Measurements from ENCODE around the gene GRIK1. TPM values are rescaled to one million over a fixed set of nuclear protein-coding genes. Genes with fewer than 3 reads are reported as not detected.

GRIK1 gene
- total RNA-seq, 2 experiments from 2014 or later: not detected

DNA sequence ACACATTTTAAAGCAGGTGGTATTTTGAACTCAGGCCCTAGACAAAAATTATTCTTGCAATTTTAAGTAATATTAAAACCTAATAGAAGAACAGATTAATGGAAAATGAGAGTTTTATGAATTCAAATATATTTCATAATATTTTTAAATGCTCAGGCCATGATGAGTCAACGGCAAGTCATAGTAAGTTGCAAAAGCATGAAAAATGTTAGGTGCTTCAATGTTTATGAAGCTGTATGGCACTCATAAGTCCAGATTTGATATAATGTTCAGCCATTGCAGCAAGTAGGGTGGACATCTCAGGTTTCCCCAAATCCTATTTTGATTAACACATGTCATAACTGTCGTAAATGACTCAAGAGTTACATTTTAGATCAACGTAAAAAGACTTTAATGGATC lies 112.6 kb downstream of the GRIK1 start:
- Mint-ChIP-seq H3K9me3 (peaks cover 4% of the 10 kb centered on the region), H3K4me3 (no peak overlapping the region), H3K27ac (no peak overlapping the region), H3K36me3 (no peaks in the 10 kb centered on the region), H3K27me3 (no peaks in the 10 kb centered on the region), H3K4me1 (no peaks in the 10 kb centered on the region)
- no peak for DNase-seq

DNA sequence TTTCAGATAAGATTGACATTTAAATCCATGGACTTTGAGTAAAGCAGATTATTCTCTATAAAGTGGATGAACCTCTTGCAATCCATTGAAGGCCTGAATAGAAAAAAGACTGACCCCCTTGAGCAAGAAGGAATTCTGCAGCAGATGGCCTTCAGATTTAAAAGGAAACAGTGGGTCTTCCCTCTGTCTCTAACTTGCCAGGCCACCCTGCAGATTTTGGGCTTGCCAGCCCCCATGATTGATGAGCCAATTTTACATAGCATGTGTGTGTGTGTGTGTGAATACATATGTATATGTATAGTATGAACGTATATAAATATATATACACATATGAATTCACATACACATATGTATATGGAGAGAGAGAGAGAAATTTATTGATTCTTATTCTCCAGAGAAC lies 113.4 kb downstream of the GRIK1 start:
- Mint-ChIP-seq H3K4me3 (no peak overlapping the region), H3K27ac (no peak overlapping the region), H3K9me3 (peaks cover 4% of the 10 kb centered on the region), H3K36me3 (no peaks in the 10 kb centered on the region), H3K27me3 (no peaks in the 10 kb centered on the region), H3K4me1 (no peaks in the 10 kb centered on the region)
- DNase-seq: no peak

GRCh38 chr21:29825936-29826335 lies 113.9 kb downstream of the GRIK1 start:
- DNase-seq: no peak
- no peaks in the 10 kb centered on the region for H3K4me1 Mint-ChIP-seq
- no peak overlapping the region for H3K27ac Mint-ChIP-seq
- no peak overlapping the region for H3K4me3 Mint-ChIP-seq
- peaks cover 4% of the 10 kb centered on the region for H3K9me3 Mint-ChIP-seq
- no peaks in the 10 kb centered on the region for H3K27me3 Mint-ChIP-seq
- no peaks in the 10 kb centered on the region for H3K36me3 Mint-ChIP-seq

DNA sequence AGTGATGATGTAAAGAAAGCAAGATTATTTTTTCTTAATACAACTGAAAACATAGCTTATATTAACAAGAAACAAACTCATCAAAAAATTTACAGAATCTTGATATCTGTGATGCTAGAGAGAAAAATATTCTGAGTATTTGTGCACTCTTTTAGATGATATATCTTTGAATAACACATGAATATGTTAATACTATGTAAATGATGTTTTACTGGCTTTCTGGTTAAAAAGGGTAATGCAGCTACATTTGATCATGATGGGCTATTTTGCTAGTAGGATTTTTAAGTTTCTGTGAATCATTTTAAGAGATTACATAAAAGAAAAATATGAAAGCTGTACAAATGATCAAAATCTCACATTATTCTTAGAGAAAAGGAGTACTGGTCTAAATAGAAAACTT lies 114.5 kb downstream of the GRIK1 start:
- no peaks in the 10 kb centered on the region for H3K36me3 Mint-ChIP-seq
- no peaks in the 10 kb centered on the region for H3K27me3 Mint-ChIP-seq
- no peak overlapping the region for H3K4me3 Mint-ChIP-seq
- H3K27ac Mint-ChIP-seq: no peak overlapping the region
- H3K4me1 Mint-ChIP-seq: no peaks in the 10 kb centered on the region
- peaks cover 4% of the 10 kb centered on the region for H3K9me3 Mint-ChIP-seq
- no peak for DNase-seq

- Mint-ChIP-seq H3K27me3 (no peaks in the 10 kb centered on the region), H3K36me3 (no peaks in the 10 kb centered on the region), H3K27ac (no peak overlapping the region), H3K4me1 (no peaks in the 10 kb centered on the region), H3K9me3 (no peaks in the 10 kb centered on the region), H3K4me3 (no peak overlapping the region)
- DNase-seq: no peak
Measured at GRCh38 chr21:29822064-29822463, 117.7 kb downstream of the GRIK1 start.

DNA sequence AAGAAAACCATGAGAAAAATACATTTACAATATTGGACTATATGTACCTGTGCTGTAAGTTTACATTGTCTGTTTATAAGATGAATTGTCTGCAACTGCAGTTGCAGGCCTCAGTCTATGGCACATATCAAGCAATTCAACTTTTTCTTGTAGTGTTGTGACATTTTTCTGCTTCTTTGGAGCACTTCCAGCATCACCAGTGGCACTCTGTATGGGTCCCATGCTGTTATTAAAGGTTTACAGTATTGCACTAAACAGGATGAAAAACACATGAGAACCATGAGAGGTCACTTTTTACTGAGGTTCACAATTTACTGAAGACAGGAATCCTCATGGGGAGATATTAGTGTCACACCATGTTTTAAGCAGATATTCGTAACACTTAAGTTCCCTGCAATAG lies 118.6 kb downstream of the GRIK1 start:
- no peaks in the 10 kb centered on the region for H3K4me1 Mint-ChIP-seq
- no peaks in the 10 kb centered on the region for H3K27me3 Mint-ChIP-seq
- no peak for DNase-seq
- no peaks in the 10 kb centered on the region for H3K9me3 Mint-ChIP-seq
- no peaks in the 10 kb centered on the region for H3K36me3 Mint-ChIP-seq
- H3K4me3 Mint-ChIP-seq: no peak overlapping the region
- no peak overlapping the region for H3K27ac Mint-ChIP-seq

DNA sequence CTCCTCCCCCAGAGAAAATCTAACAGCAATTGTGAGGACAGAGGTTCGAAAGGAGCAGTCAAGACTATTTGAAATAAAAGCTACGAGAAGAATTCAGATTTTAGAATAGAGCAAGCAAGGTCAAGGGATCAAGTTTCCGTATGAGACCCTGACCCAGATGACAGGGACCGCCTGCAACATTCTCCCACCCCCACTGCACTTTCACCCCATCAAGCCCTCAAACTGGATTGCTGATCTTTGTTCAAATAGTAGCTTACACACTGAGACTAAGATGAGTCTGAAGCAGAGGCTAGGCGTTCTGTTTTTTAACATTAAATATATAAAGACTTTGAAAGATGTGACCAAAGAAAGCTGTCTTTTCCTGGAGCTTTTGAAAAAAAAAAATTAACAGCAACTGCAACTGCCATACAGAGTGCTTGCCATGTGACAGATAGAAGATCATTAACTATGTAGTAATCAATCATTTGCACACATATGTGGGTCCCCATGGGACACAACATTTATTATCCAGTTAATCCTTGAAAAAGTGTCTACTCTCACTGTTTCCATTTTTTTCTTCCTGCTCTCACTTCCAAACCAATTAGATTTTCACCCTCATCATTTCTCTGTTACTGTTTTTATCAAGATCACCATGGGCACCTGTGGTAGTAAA lies 120.0 kb downstream of the GRIK1 start:
- Mint-ChIP-seq H3K9me3 (no peaks in the 10 kb centered on the region), H3K4me1 (no peaks in the 10 kb centered on the region), H3K27ac (no peak overlapping the region), H3K4me3 (no peak overlapping the region), H3K27me3 (peaks cover 6% of the 10 kb centered on the region), H3K36me3 (no peaks in the 10 kb centered on the region)
- no peak for DNase-seq

- no peak for DNase-seq
- peaks cover 13% of the 10 kb centered on the region for H3K27me3 Mint-ChIP-seq
- no peaks in the 10 kb centered on the region for H3K4me1 Mint-ChIP-seq
- H3K36me3 Mint-ChIP-seq: no peaks in the 10 kb centered on the region
- H3K27ac Mint-ChIP-seq: no peak overlapping the region
- H3K4me3 Mint-ChIP-seq: no peak overlapping the region
- no peaks in the 10 kb centered on the region for H3K9me3 Mint-ChIP-seq
Measured at GRCh38 chr21:29818383-29818921, 121.3 kb downstream of the GRIK1 start.

GRCh38 chr21:29817450-29817849 lies 122.3 kb downstream of the GRIK1 start:
- Mint-ChIP-seq H3K36me3 (no peaks in the 10 kb centered on the region), H3K27me3 (peaks cover 13% of the 10 kb centered on the region), H3K27ac (no peak overlapping the region), H3K4me1 (no peaks in the 10 kb centered on the region), H3K4me3 (no peak overlapping the region), H3K9me3 (no peaks in the 10 kb centered on the region)
- no peak for DNase-seq

GRCh38 chr21:29812947-29813346 lies 126.8 kb downstream of the GRIK1 start:
- no peaks in the 10 kb centered on the region for H3K9me3 Mint-ChIP-seq
- no peak overlapping the region for H3K27ac Mint-ChIP-seq
- H3K4me1 Mint-ChIP-seq: no peaks in the 10 kb centered on the region
- H3K36me3 Mint-ChIP-seq: no peaks in the 10 kb centered on the region
- no peak for DNase-seq
- no peak overlapping the region for H3K4me3 Mint-ChIP-seq
- peaks cover 20% of the 10 kb centered on the region for H3K27me3 Mint-ChIP-seq

GRCh38 chr21:29810871-29811270 lies 128.9 kb downstream of the GRIK1 start:
- Mint-ChIP-seq H3K4me3 (no peak overlapping the region), H3K36me3 (no peaks in the 10 kb centered on the region), H3K9me3 (no peaks in the 10 kb centered on the region), H3K4me1 (no peaks in the 10 kb centered on the region), H3K27me3 (peaks cover 19% of the 10 kb centered on the region), H3K27ac (no peak overlapping the region)
- DNase-seq: no peak

DNA sequence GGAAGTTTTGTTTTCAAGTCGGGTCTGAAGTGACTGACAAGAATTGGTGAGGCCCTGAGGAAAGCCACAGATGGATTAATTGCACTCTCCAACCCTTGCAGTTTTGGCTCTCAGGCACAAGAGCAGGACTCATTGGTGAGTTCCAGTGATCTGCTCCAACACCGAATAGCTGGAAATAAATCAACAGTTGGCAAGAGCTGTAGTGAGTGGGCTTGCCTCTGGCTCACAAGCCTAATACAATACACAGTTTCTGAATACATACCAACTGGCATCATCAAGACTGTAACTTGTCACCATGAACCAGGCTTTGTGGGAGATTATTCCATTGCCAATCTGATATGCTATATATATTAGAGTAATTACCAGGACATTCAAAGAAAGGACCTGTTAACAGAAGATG lies 131.6 kb downstream of the GRIK1 start:
- no peak overlapping the region for H3K4me3 Mint-ChIP-seq
- peaks cover 7% of the 10 kb centered on the region for H3K27me3 Mint-ChIP-seq
- no peaks in the 10 kb centered on the region for H3K4me1 Mint-ChIP-seq
- no peak for DNase-seq
- no peaks in the 10 kb centered on the region for H3K9me3 Mint-ChIP-seq
- no peaks in the 10 kb centered on the region for H3K36me3 Mint-ChIP-seq
- no peak overlapping the region for H3K27ac Mint-ChIP-seq

- Mint-ChIP-seq H3K9me3 (no peaks in the 10 kb centered on the region), H3K4me3 (no peak overlapping the region), H3K36me3 (no peaks in the 10 kb centered on the region), H3K27me3 (peaks cover 12% of the 10 kb centered on the region), H3K4me1 (no peaks in the 10 kb centered on the region), H3K27ac (no peak overlapping the region)
- DNase-seq: no peak
Measured at GRCh38 chr21:29805105-29805504, 134.7 kb downstream of the GRIK1 start.

- no peaks in the 10 kb centered on the region for H3K4me1 Mint-ChIP-seq
- DNase-seq: no peak
- no peaks in the 10 kb centered on the region for H3K9me3 Mint-ChIP-seq
- peaks cover 17% of the 10 kb centered on the region for H3K27me3 Mint-ChIP-seq
- H3K4me3 Mint-ChIP-seq: no peak overlapping the region
- H3K36me3 Mint-ChIP-seq: no peaks in the 10 kb centered on the region
- H3K27ac Mint-ChIP-seq: no peak overlapping the region
Measured at GRCh38 chr21:29803191-29803590, 136.6 kb downstream of the GRIK1 start.

- Mint-ChIP-seq H3K4me3 (no peak overlapping the region), H3K36me3 (no peaks in the 10 kb centered on the region), H3K27me3 (peaks cover 25% of the 10 kb centered on the region), H3K4me1 (no peaks in the 10 kb centered on the region), H3K9me3 (no peaks in the 10 kb centered on the region), H3K27ac (no peak overlapping the region)
- no peak for DNase-seq
Measured at GRCh38 chr21:29801122-29801521, 138.7 kb downstream of the GRIK1 start.

GRCh38 chr21:29800056-29800455 lies 139.7 kb downstream of the GRIK1 start:
- H3K27ac Mint-ChIP-seq: no peak overlapping the region
- DNase-seq: no peak
- no peaks in the 10 kb centered on the region for H3K9me3 Mint-ChIP-seq
- no peaks in the 10 kb centered on the region for H3K36me3 Mint-ChIP-seq
- H3K4me1 Mint-ChIP-seq: no peaks in the 10 kb centered on the region
- peaks cover 33% of the 10 kb centered on the region for H3K27me3 Mint-ChIP-seq
- H3K4me3 Mint-ChIP-seq: no peak overlapping the region

Data from activated naive CD8-positive, alpha-beta T cell treated with anti-CD3 and anti-CD28 coated beads for 36 hours (primary cell).